Activated T-helper 1 cell treated with anti-CD3 and anti-CD28 coated beads, Interleukin-12 subunit alpha, Interleukin-12 subunit beta, Interleukin-2, Interleukin-4 antibody, amounts not matched to agents 30 ng/mL and 10 ng/mL and 1 ng/mL, durations not matched to agents 14 hours and 24 hours and 36 hours (primary cell): ENCODE results near the gene RIT1. TPM values are rescaled to one million over a fixed set of nuclear protein-coding genes. Genes with fewer than 3 reads are reported as not detected.

Source experiments
- DNase-seq: peaks from one replicate; pipeline ENCODE4 v3.0.0; 2021; ENCODE audit warnings: low spot score
- H3K27ac Mint-ChIP-seq: one replicate; pipeline ENCODE4 v1.8.0; 2021; ENCODE audit warnings: mild to moderate bottlenecking, mixed read lengths
- H3K27me3 Mint-ChIP-seq: one replicate; pipeline ENCODE4 v1.8.0; 2022; ENCODE audit warnings: mild to moderate bottlenecking, moderate library complexity, mixed read lengths; ENCODE audit not compliant: insufficient read depth
- H3K36me3 Mint-ChIP-seq: one replicate; pipeline ENCODE4 v1.8.0; 2021; ENCODE audit warnings: low read depth, mixed read lengths
- H3K4me1 Mint-ChIP-seq: one replicate; pipeline ENCODE4 v1.8.0; 2021; ENCODE audit warnings: low read depth, mixed read lengths
- H3K4me3 Mint-ChIP-seq: one replicate; pipeline ENCODE4 v1.8.0; 2021; ENCODE audit warnings: mild to moderate bottlenecking, moderate library complexity, mixed read lengths
- H3K9me3 Mint-ChIP-seq: one replicate; pipeline ENCODE4 v1.8.0; 2021; ENCODE audit warnings: mixed read lengths
- intact Hi-C: fragments of 100-400 bp; cut with micrococcal nuclease; formaldehyde crosslinking; loops from one replicate; pipeline ENCODE4 v1.15.1; 2024
- total RNA-seq: library from RNA; stranded (reverse); gene quantifications from 2 replicates; pipeline ENCODE4 v1.2.3, GENCODE V29; 2022

The RIT1 gene
- total RNA-seq, 1 donor from 2014 or later, result 22.3 TPM

- H3K4me1 Mint-ChIP-seq, result peaks cover 33% of the 10 kb centered on the region
- no peaks in the 10 kb centered on the region for H3K27me3 Mint-ChIP-seq
- intact Hi-C loops, result no loop called here
- no peak overlapping the region for H3K4me3 Mint-ChIP-seq
- peaks cover 51% of the 10 kb centered on the region for H3K36me3 Mint-ChIP-seq
- DNase-seq, result no peak
- H3K27ac Mint-ChIP-seq, result no peak overlapping the region
- H3K9me3 Mint-ChIP-seq, result no peaks in the 10 kb centered on the region
These were observed 17.9 kb upstream of the RIT1 start for GRCh38 chr1:155929057-155929456.

- no peaks in the 10 kb centered on the region for H3K9me3 Mint-ChIP-seq
- no peak for DNase-seq
- H3K27ac Mint-ChIP-seq, result no peak overlapping the region
- peaks cover 62% of the 10 kb centered on the region for H3K36me3 Mint-ChIP-seq
- H3K4me1 Mint-ChIP-seq, result peaks cover 23% of the 10 kb centered on the region
- intact Hi-C loops, result no loop called here
- no peak overlapping the region for H3K4me3 Mint-ChIP-seq
- H3K27me3 Mint-ChIP-seq, result no peaks in the 10 kb centered on the region
These were observed 14.4 kb upstream of the RIT1 start for GRCh38 chr1:155925506-155925905.

GRCh38 chr1:155920717-155921116, 9.6 kb upstream of the RIT1 start:
- H3K4me1 Mint-ChIP-seq, result peaks cover 16% of the 10 kb centered on the region

GRCh38 chr1:155919801-155920200, 8.7 kb upstream of the RIT1 start:
- intact Hi-C loops, result loop anchor here (10.0 kb wide), 1 partner anchor 175 kb away; no protein-coding TSS in a partner anchor
- H3K27ac Mint-ChIP-seq, result no peak overlapping the region
- no peak overlapping the region for H3K4me3 Mint-ChIP-seq
- H3K9me3 Mint-ChIP-seq, result no peaks in the 10 kb centered on the region
- peaks cover 16% of the 10 kb centered on the region for H3K4me1 Mint-ChIP-seq
- DNase-seq, result no peak
- peaks cover 56% of the 10 kb centered on the region for H3K36me3 Mint-ChIP-seq
- H3K27me3 Mint-ChIP-seq, result no peaks in the 10 kb centered on the region

More at GRCh38 chr1:155920717-155921116, 9.6 kb upstream of the RIT1 start:
- DNase-seq, result no peak
- H3K4me3 Mint-ChIP-seq, result no peak overlapping the region
- no peaks in the 10 kb centered on the region for H3K27me3 Mint-ChIP-seq
- intact Hi-C loops, result no loop called here
- H3K9me3 Mint-ChIP-seq, result no peaks in the 10 kb centered on the region
- H3K27ac Mint-ChIP-seq, result no peak overlapping the region
- H3K36me3 Mint-ChIP-seq, result peaks cover 59% of the 10 kb centered on the region

GRCh38 chr1:155918660-155919059, 7.5 kb upstream of the RIT1 start:
- Mint-ChIP-seq H3K4me3 (no peak overlapping the region), H3K36me3 (peaks cover 62% of the 10 kb centered on the region), H3K27me3 (no peaks in the 10 kb centered on the region), H3K4me1 (peaks cover 16% of the 10 kb centered on the region), H3K27ac (no peak overlapping the region), H3K9me3 (no peaks in the 10 kb centered on the region)
- intact Hi-C loops, result loop anchor here (10.0 kb wide), 1 partner anchor 174 kb away; no protein-coding TSS in a partner anchor
- no peak for DNase-seq

- Mint-ChIP-seq H3K27ac (no peak overlapping the region), H3K9me3 (no peaks in the 10 kb centered on the region), H3K36me3 (peaks cover 55% of the 10 kb centered on the region), H3K4me3 (no peak overlapping the region), H3K4me1 (peaks cover 29% of the 10 kb centered on the region), H3K27me3 (peaks cover 2% of the 10 kb centered on the region)
- no peak for DNase-seq
- intact Hi-C loops, result loop anchor here (10.0 kb wide), 1 partner anchor 169 kb away; no protein-coding TSS in a partner anchor
These were observed 3.0 kb upstream of the RIT1 start for GRCh38 chr1:155913969-155914757.

GRCh38 chr1:155912056-155912536, 947 bp upstream of the RIT1 start:
- Mint-ChIP-seq H3K36me3 (peaks cover 46% of the 10 kb centered on the region), H3K27me3 (peaks cover 2% of the 10 kb centered on the region)
- intact Hi-C loops, result loop anchor here (10.0 kb wide), 1 partner anchor 167 kb away; no protein-coding TSS in a partner anchor

GRCh38 chr1:155910621-155911121, 478 bp downstream of the RIT1 start:
- Mint-ChIP-seq H3K27ac (peak overlapping the region; percentile 81), H3K27me3 (peaks cover 2% of the 10 kb centered on the region), H3K4me3 (peak overlapping the region; percentile 98), H3K9me3 (no peaks in the 10 kb centered on the region), H3K4me1 (peaks cover 23% of the 10 kb centered on the region), H3K36me3 (peaks cover 37% of the 10 kb centered on the region)
- DNase-seq, result no peak
- intact Hi-C loops, result loop anchor here (1.0 to 10.0 kb wide), 8 partner anchors 24 to 587 kb away; partner anchors contain the start of genes KHDC4, LAMTOR2, SMG5 and SYT11

More at GRCh38 chr1:155912056-155912536, 947 bp upstream of the RIT1 start:
- Mint-ChIP-seq H3K9me3 (no peaks in the 10 kb centered on the region), H3K4me3 (peak overlapping the region; percentile 98), H3K27ac (peak overlapping the region; percentile 97), H3K4me1 (peaks cover 27% of the 10 kb centered on the region)
- DNase-seq, result no peak

- Mint-ChIP-seq H3K4me1 (peaks cover 23% of the 10 kb centered on the region), H3K36me3 (peaks cover 36% of the 10 kb centered on the region), H3K4me3 (peak overlapping the region; percentile 98), H3K27me3 (peaks cover 2% of the 10 kb centered on the region), H3K27ac (peak overlapping the region; percentile 81), H3K9me3 (no peaks in the 10 kb centered on the region)
- intact Hi-C loops, result loop anchor here (2.0 to 10.0 kb wide), 2 partner anchors 165 to 373 kb away; partner anchors contain the start of gene SMG5
- no peak for DNase-seq
These were observed 1.3 kb downstream of the RIT1 start for GRCh38 chr1:155909894-155910293.

- Mint-ChIP-seq H3K36me3 (peaks cover 26% of the 10 kb centered on the region), H3K4me1 (no peaks in the 10 kb centered on the region), H3K27me3 (no peaks in the 10 kb centered on the region), H3K9me3 (no peaks in the 10 kb centered on the region), H3K4me3 (no peak overlapping the region), H3K27ac (no peak overlapping the region)
- intact Hi-C loops, result no loop called here
- DNase-seq, result no peak
These were observed 6.9 kb downstream of the RIT1 start for GRCh38 chr1:155904261-155904660.

GRCh38 chr1:155900161-155900560, 11.0 kb downstream of the RIT1 start:
- Mint-ChIP-seq H3K27ac (no peak overlapping the region), H3K27me3 (no peaks in the 10 kb centered on the region), H3K4me3 (no peak overlapping the region), H3K4me1 (peaks cover 11% of the 10 kb centered on the region), H3K9me3 (no peaks in the 10 kb centered on the region), H3K36me3 (peaks cover 32% of the 10 kb centered on the region)
- no peak for DNase-seq
- intact Hi-C loops, result no loop called here

- Mint-ChIP-seq H3K4me1 (peaks cover 11% of the 10 kb centered on the region), H3K27me3 (no peaks in the 10 kb centered on the region), H3K9me3 (no peaks in the 10 kb centered on the region), H3K27ac (no peak overlapping the region), H3K4me3 (no peak overlapping the region), H3K36me3 (peaks cover 31% of the 10 kb centered on the region)
- DNase-seq, result no peak
- intact Hi-C loops, result no loop called here
These were observed 11.5 kb downstream of the RIT1 start for GRCh38 chr1:155899683-155900082.

- DNase-seq, result no peak
- intact Hi-C loops, result no loop called here
- no peak overlapping the region for H3K27ac Mint-ChIP-seq
- peaks cover 11% of the 10 kb centered on the region for H3K4me1 Mint-ChIP-seq
- no peaks in the 10 kb centered on the region for H3K27me3 Mint-ChIP-seq
- H3K9me3 Mint-ChIP-seq, result no peaks in the 10 kb centered on the region
- no peak overlapping the region for H3K4me3 Mint-ChIP-seq
- H3K36me3 Mint-ChIP-seq, result peaks cover 27% of the 10 kb centered on the region
These were observed 12.3 kb downstream of the RIT1 start for GRCh38 chr1:155898888-155899287.
